Effector memory CD4-positive, alpha-beta T cell (primary cell): ENCODE data around the gene TMEM169.

ENCODE experiments used
- DNase-seq, 3 donors: peaks; one replicate each; pipeline ENCODE4 v3.0.0-alpha.2; 2020
- H3K27ac ChIP-seq: 2 replicates; pipeline ENCODE4 v1.7.0; 2013; ENCODE audit warnings: mild to moderate bottlenecking, low read length, moderate library complexity; ENCODE audit not compliant: insufficient read depth, poor library complexity, severe bottlenecking
- H3K27me3 ChIP-seq: replicated peaks from 2 replicates; pipeline ENCODE4 v1.7.0; 2013; ENCODE audit warnings: mild to moderate bottlenecking, low read length; ENCODE audit not compliant: insufficient read depth, control insufficient read depth, poor library complexity, severe bottlenecking
- H3K36me3 ChIP-seq: 2 replicates; pipeline ENCODE4 v1.7.0; 2013; ENCODE audit warnings: mild to moderate bottlenecking, low read length, moderate library complexity; ENCODE audit not compliant: control insufficient read depth, insufficient read depth
- H3K4me1 ChIP-seq: 2 replicates; pipeline ENCODE4 v1.7.0; 2013; ENCODE audit warnings: low read length, mild to moderate bottlenecking; ENCODE audit not compliant: control insufficient read depth, insufficient read depth, poor library complexity, severe bottlenecking
- H3K4me3 ChIP-seq: 2 replicates; pipeline ENCODE4 v1.7.0; 2013; ENCODE audit warnings: low read length, low read depth, mild to moderate bottlenecking; ENCODE audit not compliant: insufficient read depth, poor library complexity, severe bottlenecking
- H3K9me3 ChIP-seq: 2 replicates; pipeline ENCODE4 v1.7.0; 2013; ENCODE audit warnings: mild to moderate bottlenecking, low read length, moderate library complexity; ENCODE audit not compliant: control insufficient read depth

The TMEM169 gene

DNA sequence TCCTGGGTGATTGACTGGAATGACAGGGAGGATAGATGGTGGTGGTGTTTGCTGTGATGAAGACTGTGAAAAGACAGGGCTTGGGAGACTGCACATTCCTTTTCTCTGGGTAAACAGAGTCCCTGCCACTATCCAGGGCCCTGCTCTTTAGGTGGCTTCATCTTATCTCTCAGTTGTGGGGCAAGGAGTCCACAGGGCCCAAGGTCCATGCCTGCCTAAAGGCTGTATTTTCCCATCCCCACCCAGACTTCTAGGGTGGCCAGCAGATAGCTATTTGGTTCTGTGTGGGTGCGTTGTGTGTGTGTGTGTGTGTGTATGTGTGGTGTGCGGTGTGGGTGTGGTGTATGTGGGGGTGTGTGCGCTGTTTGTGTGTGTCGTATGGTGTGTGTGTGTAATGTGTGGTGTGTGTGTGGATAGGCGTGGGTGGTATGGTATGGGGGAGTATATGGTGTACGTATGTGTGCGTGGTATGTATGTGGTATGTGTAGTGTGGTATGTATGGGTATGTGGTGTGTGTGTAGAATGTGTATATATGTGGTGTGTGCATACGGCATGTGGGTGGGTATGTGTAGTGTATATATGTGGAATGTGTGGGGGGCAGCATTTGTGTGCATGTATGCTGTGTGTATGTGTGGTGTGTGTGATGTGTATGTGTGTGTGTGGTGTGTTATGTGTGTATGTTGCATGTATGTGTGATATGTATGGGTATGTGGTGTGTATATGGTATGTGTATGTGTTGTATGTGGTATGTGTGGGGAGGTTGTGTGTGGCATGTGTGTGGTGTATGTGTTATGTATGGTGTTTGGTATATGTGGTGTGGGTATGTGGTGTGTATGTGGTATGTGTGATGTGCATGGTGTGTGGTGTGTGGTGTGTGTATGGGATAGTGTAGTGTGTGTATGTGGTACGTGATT is 17.0 kb downstream of the TMEM169 start:
- H3K27ac ChIP-seq: no peak overlapping the region
- DNase-seq: no peak

DNA sequence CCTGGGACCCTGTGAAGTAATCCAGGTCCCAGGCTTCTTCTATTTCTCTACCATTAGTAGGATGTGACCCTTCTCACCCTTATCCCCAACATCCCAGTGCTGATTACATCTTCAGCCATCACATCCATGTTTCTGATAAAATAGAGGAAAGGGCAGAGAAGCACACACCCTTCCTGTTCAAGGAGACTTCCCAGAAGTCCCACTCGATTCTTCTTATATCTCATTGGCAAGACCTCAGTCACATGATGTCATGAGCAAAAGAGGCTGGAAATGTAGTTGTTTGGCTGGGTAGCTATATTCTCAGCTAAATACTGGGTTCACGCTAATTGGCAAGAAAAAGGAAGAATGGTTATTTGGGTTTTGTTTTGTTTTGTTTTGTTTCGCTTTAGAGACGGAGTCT is 19.4 kb downstream of the TMEM169 start:
- H3K9me3 ChIP-seq: no peaks in the 10 kb centered on the region
- H3K27me3 ChIP-seq: no peaks in the 10 kb centered on the region
- no peak overlapping the region for H3K4me3 ChIP-seq
- no peak for DNase-seq
- H3K36me3 ChIP-seq: peaks cover 15% of the 10 kb centered on the region
- H3K27ac ChIP-seq: no peak overlapping the region
- H3K4me1 ChIP-seq: no peaks in the 10 kb centered on the region

More for the DNA sequence above, 17.0 kb downstream of the TMEM169 start:
- Histone ChIP-seq H3K36me3 (peaks cover 15% of the 10 kb centered on the region), H3K4me1 (no peaks in the 10 kb centered on the region), H3K9me3 (no peaks in the 10 kb centered on the region), H3K4me3 (no peak overlapping the region), H3K27me3 (no peaks in the 10 kb centered on the region)

- H3K4me3 ChIP-seq: no peak overlapping the region
- no peaks in the 10 kb centered on the region for H3K4me1 ChIP-seq
- H3K27me3 ChIP-seq: no peaks in the 10 kb centered on the region
- no peak overlapping the region for H3K27ac ChIP-seq
- no peak for DNase-seq
- peaks cover 12% of the 10 kb centered on the region for H3K36me3 ChIP-seq
- no peaks in the 10 kb centered on the region for H3K9me3 ChIP-seq
These were observed 21.5 kb downstream of the TMEM169 start for GRCh38 chr2:216103213-216103612.

- Histone ChIP-seq H3K27me3 (no peaks in the 10 kb centered on the region), H3K4me3 (no peak overlapping the region), H3K36me3 (peaks cover 12% of the 10 kb centered on the region), H3K27ac (no peak overlapping the region), H3K9me3 (no peaks in the 10 kb centered on the region), H3K4me1 (no peaks in the 10 kb centered on the region)
- DNase-seq: no peak
These were observed 23.0 kb downstream of the TMEM169 start for GRCh38 chr2:216104691-216105090.

GRCh38 chr2:216107320-216107719 is 25.6 kb downstream of the TMEM169 start:
- Histone ChIP-seq H3K27me3 (no peaks in the 10 kb centered on the region), H3K27ac (no peak overlapping the region), H3K9me3 (no peaks in the 10 kb centered on the region), H3K4me3 (no peak overlapping the region), H3K36me3 (peaks cover 13% of the 10 kb centered on the region), H3K4me1 (peaks cover 4% of the 10 kb centered on the region)
- DNase-seq: no peak

GRCh38 chr2:216107760-216108159 is 26.0 kb downstream of the TMEM169 start:
- no peak for DNase-seq
- Histone ChIP-seq H3K9me3 (no peaks in the 10 kb centered on the region), H3K27me3 (no peaks in the 10 kb centered on the region), H3K4me1 (peaks cover 4% of the 10 kb centered on the region), H3K4me3 (no peak overlapping the region), H3K27ac (no peak overlapping the region), H3K36me3 (peaks cover 13% of the 10 kb centered on the region)

DNA sequence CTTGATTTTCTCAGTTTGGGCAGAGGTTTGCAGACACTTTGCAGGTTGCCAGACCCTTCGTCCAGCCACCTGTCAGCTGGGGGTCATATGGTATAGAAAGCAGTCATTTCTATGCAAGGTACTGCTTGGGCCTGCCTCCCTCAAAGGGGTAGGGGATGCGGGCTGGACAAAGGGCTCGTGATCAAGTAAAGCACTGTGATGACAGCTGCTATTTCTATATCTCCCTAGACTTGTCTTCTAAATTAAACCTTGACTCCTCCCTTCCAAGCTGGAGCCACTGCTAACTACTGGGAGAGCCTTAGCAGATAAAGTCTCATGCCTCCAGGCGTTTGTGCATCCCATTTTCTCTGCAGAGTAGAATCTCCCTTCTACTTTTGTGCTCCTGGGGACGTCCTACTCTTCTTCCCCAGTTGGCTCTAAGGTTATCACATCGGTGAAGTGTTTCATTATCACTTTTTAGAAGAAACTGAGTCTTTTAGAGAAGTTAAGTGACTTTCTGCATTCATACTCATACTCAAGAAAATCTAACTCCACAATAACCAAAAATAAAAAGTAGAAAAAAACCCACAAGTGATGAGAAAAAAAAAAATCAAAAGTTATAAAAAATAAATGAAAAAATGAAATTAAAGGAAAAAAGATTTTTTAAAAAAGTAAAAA is 26.7 kb downstream of the TMEM169 start:
- Histone ChIP-seq H3K4me1 (peaks cover 4% of the 10 kb centered on the region), H3K27ac (peak overlapping the region; percentile 96), H3K27me3 (no peaks in the 10 kb centered on the region), H3K4me3 (no peak overlapping the region), H3K9me3 (no peaks in the 10 kb centered on the region), H3K36me3 (peaks cover 20% of the 10 kb centered on the region)
- DNase-seq: no peak

DNA sequence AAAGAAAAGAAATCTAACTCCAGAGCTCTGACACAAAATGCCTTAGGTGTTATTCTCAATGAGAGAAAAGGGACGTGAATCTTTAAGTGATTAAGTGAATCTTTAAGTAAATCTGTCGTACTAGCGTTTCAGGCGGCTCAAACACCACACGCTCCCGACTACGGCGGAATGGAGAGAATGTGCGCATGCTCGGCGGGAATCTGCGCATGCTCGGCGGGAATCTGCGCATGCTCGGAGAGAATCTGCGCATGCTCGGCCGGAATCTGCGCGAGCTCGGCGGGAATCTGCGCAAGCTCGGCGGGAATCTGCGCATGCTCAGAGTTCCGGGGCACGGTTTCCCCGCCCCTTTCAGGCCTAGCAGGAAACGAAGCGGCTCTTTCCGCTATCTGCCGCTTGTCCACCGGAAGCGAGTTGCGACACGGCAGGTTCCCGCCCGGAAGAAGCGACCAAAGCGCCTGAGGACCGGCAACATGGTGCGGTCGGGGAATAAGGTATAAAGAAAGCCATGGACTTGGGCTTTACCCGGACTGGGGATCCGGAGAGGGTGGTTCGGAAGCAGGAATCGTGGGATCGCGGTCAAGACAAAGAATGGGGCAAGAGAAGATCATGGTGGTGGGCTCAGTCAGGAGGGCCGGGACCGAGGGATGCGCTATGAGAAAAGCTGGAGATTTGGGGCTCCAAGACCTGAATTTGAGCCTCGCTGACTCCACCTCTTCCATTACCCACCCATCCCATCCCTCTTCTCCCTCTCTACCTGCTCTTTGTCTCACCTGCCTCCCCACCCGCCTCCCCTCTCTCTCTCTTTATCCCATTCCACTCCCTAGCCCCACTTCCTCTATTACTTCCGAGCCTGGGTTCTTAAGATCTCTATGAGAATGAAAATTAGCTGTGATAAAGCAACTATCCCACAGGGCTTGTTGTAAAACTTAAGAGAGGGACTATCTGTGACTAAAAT is 27.5 kb downstream of the TMEM169 start, which contains the start of gene XRCC5:
TSS of gene XRCC5 (plus strand) at position 382 of the 955 bp plus-strand sequence. CDS start at position 471, 89 bp downstream.
- peaks cover 4% of the 10 kb centered on the region for H3K4me1 ChIP-seq
- no peaks in the 10 kb centered on the region for H3K27me3 ChIP-seq
- peak; percentile 94 to 97 (median 95) for DNase-seq
- peak within 1 kb of the TSS; percentile 96 for H3K27ac ChIP-seq
- H3K9me3 ChIP-seq: no peaks in the 10 kb centered on the region
- H3K4me3 ChIP-seq: peak within 1 kb of the TSS; percentile 90
- peaks cover 26% of the 10 kb centered on the region for H3K36me3 ChIP-seq

DNA sequence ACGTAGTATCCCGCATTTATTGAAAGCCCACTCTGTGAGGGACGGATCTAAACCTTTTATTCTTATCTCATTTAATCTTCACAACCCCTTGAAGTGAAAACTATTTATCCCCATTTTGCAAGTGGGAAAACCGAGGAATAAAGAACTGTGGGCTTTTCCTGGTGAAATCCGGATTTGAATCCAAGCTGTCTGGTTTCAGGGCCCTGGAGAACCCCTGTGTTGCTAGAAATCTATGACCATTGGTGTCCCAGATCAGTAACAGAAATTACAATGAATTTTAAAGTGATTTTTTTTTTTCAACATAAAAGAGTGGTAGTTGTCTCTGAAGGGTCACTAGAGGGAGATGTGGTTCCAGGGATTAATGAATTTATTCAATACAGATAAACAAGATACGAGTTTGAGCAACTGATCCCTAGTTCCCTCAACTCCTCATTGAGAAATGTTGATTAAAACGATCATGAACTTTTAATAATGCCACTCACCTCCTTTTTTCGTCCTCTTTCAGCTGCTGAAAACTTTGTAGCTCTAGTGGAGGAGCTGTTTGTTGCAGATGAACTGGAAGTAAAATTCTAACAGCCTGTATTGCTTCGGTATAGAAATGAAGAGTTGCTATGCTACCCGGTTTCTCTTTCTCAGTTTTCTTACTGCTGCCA is 28.4 kb downstream of the TMEM169 start:
- DNase-seq: no peak
- peaks cover 5% of the 10 kb centered on the region for H3K4me1 ChIP-seq
- H3K27me3 ChIP-seq: no peaks in the 10 kb centered on the region
- H3K4me3 ChIP-seq: peak overlapping the region; percentile 90
- no peaks in the 10 kb centered on the region for H3K9me3 ChIP-seq
- H3K27ac ChIP-seq: peak overlapping the region; percentile 96
- H3K36me3 ChIP-seq: peaks cover 28% of the 10 kb centered on the region
